ENCODE measurements around the gene GNG5.
A peak's percentile ranks its signal among the peaks of the same experiment; 100 is the strongest.
"Not testable (repeated sequence)": the region's sequence is repeated elsewhere in the genome, so short reads cannot be mapped to it uniquely, and the experiment has no call there.

Gene GNG5

DNA sequence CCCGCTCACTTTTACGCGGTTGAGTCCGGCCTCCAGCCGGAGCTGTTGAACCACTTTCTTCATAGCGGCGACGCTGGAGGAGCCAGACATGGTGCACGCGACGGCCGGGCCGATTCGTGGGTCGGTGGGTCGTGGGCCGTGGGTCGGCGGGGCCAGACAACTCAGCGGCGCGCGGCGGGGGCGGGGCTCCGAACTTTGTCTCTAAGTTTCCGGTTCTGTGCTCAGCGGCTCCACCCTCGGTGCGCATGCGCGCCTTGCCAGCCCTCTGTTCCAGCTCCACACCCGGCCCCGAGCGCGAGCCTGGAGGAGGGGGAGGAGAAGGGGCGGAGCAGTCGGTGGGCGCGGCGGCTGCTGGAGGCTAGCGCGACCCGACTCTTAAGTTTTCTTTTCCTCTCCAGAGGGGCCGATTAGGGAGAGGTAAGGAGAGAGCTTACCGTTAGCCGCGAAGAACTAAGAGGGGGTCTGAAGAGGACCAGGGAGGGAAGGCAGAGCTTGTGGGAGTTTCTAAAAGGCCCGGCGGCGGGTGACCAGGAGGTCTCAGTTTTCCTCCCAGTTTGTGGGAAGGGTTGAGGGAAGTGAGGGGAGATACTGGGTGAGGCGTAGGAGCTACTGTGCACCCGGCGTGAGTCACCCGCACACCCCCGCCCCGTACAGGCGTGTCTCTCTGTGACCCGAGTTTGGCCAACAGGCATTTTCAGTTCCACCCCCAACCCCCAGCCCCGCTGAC is at the start of gene GNG5, which contains the start of gene SPATA1:
GNG5 (minus strand) TSS at position 580 of the 727 bp plus-strand sequence; CDS start at position 90, 490 bp downstream.
SPATA1 (plus strand) TSS at position 385 of the 727 bp plus-strand sequence. CDS start 9,974 bp downstream, outside the sequence.
- Mint-ChIP-seq H3K27ac (ENCODE audit: low read depth) (peak within 1 kb of the TSS; percentile 96), H3K9me3 (no peaks in the 10 kb centered on the region), H3K36me3 (ENCODE audit: insufficient read depth) (peaks cover 27% of the 10 kb centered on the region), H3K27me3 (no peaks in the 10 kb centered on the region), H3K4me3 (peak within 1 kb of the TSS; percentile 97), H3K4me1 (peaks cover 40% of the 10 kb centered on the region)
- ATAC-seq (replicated peaks; ENCODE audit: extremely low read depth, poor library complexity, severe bottlenecking), result peak; percentile 89
- DNase-seq (ENCODE audit: low spot score in 2 of 2), result peak; percentile 89 to 93

DNA sequence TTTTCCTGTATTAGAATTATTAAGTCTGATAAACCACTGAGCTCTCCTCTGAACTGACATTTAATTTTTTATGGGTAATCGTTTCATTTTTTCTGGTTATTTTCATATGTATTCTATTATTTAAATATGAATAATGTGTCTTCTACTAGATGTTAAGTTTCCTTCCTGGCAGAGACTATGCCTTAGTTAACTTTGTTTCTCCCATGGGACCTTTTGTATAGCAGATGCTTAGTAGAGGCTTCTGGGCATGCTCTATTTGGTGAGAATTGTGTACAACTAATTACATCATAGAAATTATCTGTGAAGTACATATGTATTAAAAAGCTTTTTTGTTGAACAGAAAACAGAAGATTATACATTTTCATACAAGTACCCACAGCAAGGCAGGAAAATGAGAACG is 44.4 kb upstream of the GNG5 start:
- Mint-ChIP-seq H3K27me3 (no peaks in the 10 kb centered on the region), H3K27ac (ENCODE audit: low read depth) (no peak overlapping the region), H3K4me3 (no peak overlapping the region), H3K4me1 (no peaks in the 10 kb centered on the region), H3K36me3 (ENCODE audit: insufficient read depth) (peaks cover 5% of the 10 kb centered on the region), H3K9me3 (no peaks in the 10 kb centered on the region)
- ATAC-seq (replicated peaks; ENCODE audit: extremely low read depth, poor library complexity, severe bottlenecking) (no peak), DNase-seq (ENCODE audit: low spot score in 2 of 2) (no peak)

DNA sequence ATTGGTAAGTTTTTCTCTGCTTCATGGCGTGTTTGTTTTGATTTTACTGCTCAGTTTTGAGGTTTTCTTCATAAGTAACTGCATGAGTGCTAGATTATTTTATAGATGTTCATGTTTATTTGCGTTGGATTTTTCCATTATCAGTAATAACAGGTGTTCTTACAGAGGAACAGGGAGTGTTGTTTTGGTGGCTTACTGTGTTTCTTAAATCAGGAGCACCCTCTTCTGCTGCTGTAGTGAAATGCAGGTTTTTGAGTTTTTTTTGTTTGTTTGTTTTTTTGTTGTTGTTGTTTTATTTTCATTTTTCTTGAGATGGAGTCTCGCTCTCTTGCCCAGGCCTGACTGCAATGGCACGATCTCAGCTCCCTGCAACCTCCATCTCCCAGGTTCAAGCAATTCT is 35.3 kb upstream of the GNG5 start:
- Mint-ChIP-seq H3K4me1 (no peaks in the 10 kb centered on the region), H3K9me3 (no peaks in the 10 kb centered on the region), H3K4me3 (no peak overlapping the region), H3K27me3 (no peaks in the 10 kb centered on the region), H3K27ac (ENCODE audit: low read depth) (no peak overlapping the region), H3K36me3 (ENCODE audit: insufficient read depth) (peaks cover 4% of the 10 kb centered on the region)
- ATAC-seq (replicated peaks; ENCODE audit: extremely low read depth, poor library complexity, severe bottlenecking) (no peak), DNase-seq (ENCODE audit: low spot score in 2 of 2) (no peak)

DNA sequence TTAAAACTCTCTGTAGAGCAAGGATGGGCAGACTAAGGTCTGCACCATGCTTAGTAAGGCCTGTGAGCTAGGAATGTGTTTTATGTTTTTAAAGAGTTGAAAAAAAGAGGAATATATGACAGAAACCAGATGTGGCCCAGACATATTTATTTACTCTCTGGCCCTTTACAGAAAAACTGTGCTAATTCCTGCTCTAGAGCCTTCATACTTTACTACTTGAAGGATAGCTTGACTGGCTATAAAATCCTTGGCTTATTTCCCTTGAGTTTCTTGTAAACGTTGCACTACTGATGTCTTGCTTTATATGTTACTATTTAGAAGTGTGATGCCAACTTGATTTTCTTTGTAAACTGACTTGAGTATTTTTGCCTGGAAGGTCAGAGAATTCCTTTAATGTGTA is 34.4 kb upstream of the GNG5 start:
- ATAC-seq (replicated peaks; ENCODE audit: extremely low read depth, poor library complexity, severe bottlenecking) (no peak), DNase-seq (ENCODE audit: low spot score in 2 of 2) (no peak)
- Mint-ChIP-seq H3K27ac (ENCODE audit: low read depth) (no peak overlapping the region), H3K36me3 (ENCODE audit: insufficient read depth) (peaks cover 4% of the 10 kb centered on the region), H3K4me3 (no peak overlapping the region), H3K4me1 (no peaks in the 10 kb centered on the region), H3K9me3 (no peaks in the 10 kb centered on the region), H3K27me3 (no peaks in the 10 kb centered on the region)

DNA sequence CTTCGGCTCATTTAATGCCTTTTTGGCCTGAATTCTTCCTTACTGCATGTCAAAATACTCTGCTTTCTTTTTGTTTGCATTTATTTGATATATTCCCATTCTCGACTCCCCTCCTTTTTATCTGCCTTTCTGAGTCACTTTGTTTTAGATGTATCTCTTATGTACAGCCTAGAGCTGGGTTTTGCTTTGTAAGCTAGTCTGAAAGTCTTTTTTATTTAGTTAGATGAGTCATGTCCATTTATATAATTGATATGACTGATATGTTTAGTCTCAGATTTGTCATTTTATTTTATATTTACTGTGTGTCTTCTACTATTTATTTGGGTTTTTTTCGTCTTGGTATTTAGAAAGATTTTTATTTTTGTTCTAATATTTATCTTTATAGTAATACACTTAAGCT is 33.6 kb upstream of the GNG5 start:
- ATAC-seq (replicated peaks; ENCODE audit: extremely low read depth, poor library complexity, severe bottlenecking), result no peak
- no peak overlapping the region for H3K4me3 Mint-ChIP-seq

DNA sequence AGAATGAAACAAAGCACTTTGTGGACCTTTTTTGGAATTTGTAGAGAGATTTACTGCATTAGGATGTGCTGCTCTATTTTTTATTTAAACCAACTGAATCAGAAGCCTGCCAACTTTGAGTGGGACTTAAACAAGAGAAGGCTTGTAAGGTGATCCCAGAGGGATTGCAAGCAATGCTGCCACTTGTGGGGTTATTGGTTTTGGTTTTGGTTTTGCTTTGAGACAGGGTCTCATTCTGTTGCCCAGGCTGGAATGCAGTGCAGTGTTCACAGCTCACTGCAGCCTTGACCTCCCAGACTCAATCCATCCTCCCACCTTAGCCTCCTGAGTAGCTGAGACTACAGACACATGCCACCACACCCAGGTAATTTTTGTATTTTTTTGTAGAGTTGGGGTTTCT is 32.2 kb upstream of the GNG5 start:
- Mint-ChIP-seq H3K9me3 (no peaks in the 10 kb centered on the region), H3K27me3 (no peaks in the 10 kb centered on the region), H3K4me3 (no peak overlapping the region), H3K27ac (ENCODE audit: low read depth) (no peak overlapping the region), H3K4me1 (no peaks in the 10 kb centered on the region), H3K36me3 (ENCODE audit: insufficient read depth) (peaks cover 4% of the 10 kb centered on the region)
- ATAC-seq (replicated peaks; ENCODE audit: extremely low read depth, poor library complexity, severe bottlenecking) (no peak), DNase-seq (ENCODE audit: low spot score in 2 of 2) (no peak)

More for the DNA sequence above, 33.6 kb upstream of the GNG5 start:
- H3K36me3 Mint-ChIP-seq (ENCODE audit: insufficient read depth), result peaks cover 4% of the 10 kb centered on the region
- no peak for DNase-seq (ENCODE audit: low spot score in 2 of 2)
- H3K27me3 Mint-ChIP-seq, result no peaks in the 10 kb centered on the region
- no peaks in the 10 kb centered on the region for H3K9me3 Mint-ChIP-seq
- H3K27ac Mint-ChIP-seq (ENCODE audit: low read depth), result no peak overlapping the region
- no peaks in the 10 kb centered on the region for H3K4me1 Mint-ChIP-seq

DNA sequence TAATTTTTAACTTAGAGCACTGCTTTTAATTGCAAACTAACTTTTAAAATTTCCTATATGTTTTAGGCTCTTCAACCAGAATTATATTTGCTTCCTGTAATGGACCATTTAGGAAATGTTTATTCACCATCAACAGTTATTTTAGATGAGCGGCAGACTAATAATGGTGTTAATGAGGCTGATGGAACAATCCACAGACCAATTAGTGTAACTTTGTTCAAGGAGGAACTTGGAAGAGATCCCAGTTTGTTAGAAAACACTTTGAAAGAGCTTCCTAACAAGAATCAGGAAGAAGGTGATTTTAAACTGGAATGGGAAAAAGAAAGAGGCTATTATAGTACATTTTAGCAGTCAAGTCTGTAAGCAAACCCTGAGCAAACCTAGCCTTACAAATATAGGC is 19.4 kb upstream of the GNG5 start:
- H3K9me3 Mint-ChIP-seq, result no peaks in the 10 kb centered on the region
- DNase-seq (ENCODE audit: low spot score in 2 of 2) (no peak), ATAC-seq (replicated peaks; ENCODE audit: extremely low read depth, poor library complexity, severe bottlenecking) (no peak)
- H3K27ac Mint-ChIP-seq (ENCODE audit: low read depth), result no peak overlapping the region
- peaks cover 2% of the 10 kb centered on the region for H3K36me3 Mint-ChIP-seq (ENCODE audit: insufficient read depth)
- H3K4me1 Mint-ChIP-seq, result no peaks in the 10 kb centered on the region
- no peaks in the 10 kb centered on the region for H3K27me3 Mint-ChIP-seq
- no peak overlapping the region for H3K4me3 Mint-ChIP-seq

DNA sequence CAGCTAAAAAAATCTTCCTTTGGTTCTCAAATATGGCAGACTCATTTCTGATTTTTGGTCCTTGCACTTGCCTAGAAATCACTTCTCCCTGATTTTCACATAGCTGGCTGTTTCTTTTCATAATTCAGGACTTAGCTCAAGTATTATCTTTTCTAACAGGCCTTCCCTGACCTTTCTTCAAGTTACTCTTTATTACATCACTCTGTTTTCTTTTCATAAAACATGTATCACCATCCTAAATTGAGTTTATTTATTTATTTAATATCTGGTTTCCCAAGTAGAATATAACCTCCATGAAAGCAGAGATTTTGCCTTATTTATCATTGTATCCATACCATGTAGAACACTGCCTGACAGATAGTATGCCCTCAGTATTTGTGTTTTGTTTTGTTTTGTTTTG is 18.2 kb upstream of the GNG5 start:
- ATAC-seq (replicated peaks; ENCODE audit: extremely low read depth, poor library complexity, severe bottlenecking) (no peak), DNase-seq (ENCODE audit: low spot score in 2 of 2) (no peak)
- Mint-ChIP-seq H3K4me1 (no peaks in the 10 kb centered on the region), H3K36me3 (ENCODE audit: insufficient read depth) (no peaks in the 10 kb centered on the region), H3K4me3 (no peak overlapping the region), H3K27ac (ENCODE audit: low read depth) (no peak overlapping the region), H3K9me3 (no peaks in the 10 kb centered on the region), H3K27me3 (no peaks in the 10 kb centered on the region)

DNA sequence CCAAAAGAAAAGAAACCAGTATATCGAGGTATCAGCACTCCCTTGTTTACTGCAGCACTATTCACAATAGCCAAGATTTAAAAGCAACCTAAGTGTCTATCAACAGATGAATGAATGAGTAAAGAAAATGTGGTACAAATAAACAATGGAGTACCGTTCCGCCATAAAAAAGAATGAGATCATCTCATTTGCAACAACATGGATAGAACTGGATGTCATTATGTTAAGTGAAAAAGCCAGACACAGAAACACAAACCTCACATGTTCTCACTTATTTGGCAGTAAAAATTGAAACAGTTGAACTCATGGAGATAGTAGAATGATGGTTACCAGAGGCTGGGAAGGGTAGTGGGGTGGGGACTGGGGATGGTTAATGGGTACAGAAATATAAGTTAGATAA is 4.3 kb upstream of the GNG5 start:
- H3K9me3 Mint-ChIP-seq, result no peaks in the 10 kb centered on the region
- H3K4me3 Mint-ChIP-seq, result no peak overlapping the region
- peaks cover 6% of the 10 kb centered on the region for H3K4me1 Mint-ChIP-seq
- H3K36me3 Mint-ChIP-seq (ENCODE audit: insufficient read depth), result peaks cover 10% of the 10 kb centered on the region
- H3K27me3 Mint-ChIP-seq, result no peaks in the 10 kb centered on the region
- no peak for ATAC-seq (replicated peaks; ENCODE audit: extremely low read depth, poor library complexity, severe bottlenecking)
- H3K27ac Mint-ChIP-seq (ENCODE audit: low read depth), result no peak overlapping the region
- DNase-seq (ENCODE audit: low spot score in 2 of 2), result no peak

DNA sequence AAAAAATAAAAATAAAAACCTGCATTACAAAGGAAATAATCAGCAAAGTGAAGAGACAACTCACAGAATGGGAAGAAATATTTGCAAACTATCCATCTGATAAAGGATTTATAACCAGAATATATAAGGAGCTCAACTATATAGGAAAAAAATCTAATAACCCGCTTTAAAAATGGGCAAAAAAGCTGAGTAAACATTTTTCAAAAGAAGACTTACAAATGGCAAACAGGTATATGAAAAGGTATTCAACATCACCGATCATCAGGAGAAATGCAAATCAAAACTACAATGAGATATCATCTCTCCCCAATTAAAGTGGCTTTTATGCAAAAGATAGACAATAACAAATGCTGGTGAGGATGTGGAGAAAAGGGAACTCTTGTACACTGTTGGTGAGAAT is 3.8 kb upstream of the GNG5 start:
- no peak for DNase-seq (ENCODE audit: low spot score in 2 of 2)
- peaks cover 10% of the 10 kb centered on the region for H3K4me1 Mint-ChIP-seq
- H3K27me3 Mint-ChIP-seq, result no peaks in the 10 kb centered on the region
- peaks cover 14% of the 10 kb centered on the region for H3K36me3 Mint-ChIP-seq (ENCODE audit: insufficient read depth)
- H3K4me3 Mint-ChIP-seq, result no peak overlapping the region
- ATAC-seq (replicated peaks; ENCODE audit: extremely low read depth, poor library complexity, severe bottlenecking), result no peak
- H3K9me3 Mint-ChIP-seq, result no peaks in the 10 kb centered on the region
- H3K27ac Mint-ChIP-seq (ENCODE audit: low read depth), result no peak overlapping the region

DNA sequence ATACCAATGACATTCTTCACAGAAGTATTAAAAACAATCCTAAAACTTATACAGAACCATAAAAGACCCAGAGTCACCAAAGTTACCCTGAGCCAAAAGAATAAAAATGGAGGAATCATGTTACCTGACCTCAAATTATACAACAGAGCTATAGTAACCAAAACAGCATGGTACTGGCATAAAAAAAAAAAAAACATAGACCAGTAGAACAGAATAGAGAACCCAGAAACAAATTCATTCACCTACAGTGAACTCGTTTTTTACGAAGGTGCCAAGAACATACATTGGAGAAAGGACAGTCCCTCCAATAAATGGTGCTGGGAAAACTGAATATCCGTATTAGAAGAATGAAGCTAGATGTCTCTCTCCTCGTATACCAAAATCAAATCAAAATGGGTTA is 2.6 kb upstream of the GNG5 start:
- Mint-ChIP-seq H3K9me3 (no peaks in the 10 kb centered on the region), H3K36me3 (ENCODE audit: insufficient read depth) (peaks cover 18% of the 10 kb centered on the region), H3K4me3 (no peak overlapping the region), H3K4me1 (peaks cover 22% of the 10 kb centered on the region), H3K27ac (ENCODE audit: low read depth) (no peak overlapping the region), H3K27me3 (no peaks in the 10 kb centered on the region)
- no peak for ATAC-seq (replicated peaks; ENCODE audit: extremely low read depth, poor library complexity, severe bottlenecking)
- no peak for DNase-seq (ENCODE audit: low spot score in 2 of 2)

DNA sequence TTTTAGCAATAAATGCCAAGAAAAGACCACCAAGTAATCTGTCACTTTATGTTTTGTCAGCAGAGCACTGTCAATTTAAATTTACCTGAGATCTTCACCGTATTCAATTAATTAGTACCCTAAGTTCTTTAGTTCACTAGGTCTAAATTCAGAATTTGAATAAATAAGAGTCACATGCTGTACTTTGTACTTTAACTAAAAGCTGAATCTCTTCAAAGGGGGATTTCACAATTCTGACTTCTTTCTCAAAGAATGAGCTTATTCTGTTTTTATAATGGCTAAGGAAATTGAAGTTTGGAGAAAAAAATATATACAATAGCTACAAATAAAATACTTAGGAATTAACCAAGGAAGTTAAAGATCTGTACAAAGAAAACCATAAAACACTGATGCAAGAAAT is 2.1 kb upstream of the GNG5 start:
- Mint-ChIP-seq H3K9me3 (no peaks in the 10 kb centered on the region), H3K27me3 (no peaks in the 10 kb centered on the region), H3K4me1 (peaks cover 27% of the 10 kb centered on the region), H3K36me3 (ENCODE audit: insufficient read depth) (peaks cover 20% of the 10 kb centered on the region), H3K4me3 (no peak overlapping the region), H3K27ac (ENCODE audit: low read depth) (no peak overlapping the region)
- ATAC-seq (replicated peaks; ENCODE audit: extremely low read depth, poor library complexity, severe bottlenecking) (no peak), DNase-seq (ENCODE audit: low spot score in 2 of 2) (no peak)

DNA sequence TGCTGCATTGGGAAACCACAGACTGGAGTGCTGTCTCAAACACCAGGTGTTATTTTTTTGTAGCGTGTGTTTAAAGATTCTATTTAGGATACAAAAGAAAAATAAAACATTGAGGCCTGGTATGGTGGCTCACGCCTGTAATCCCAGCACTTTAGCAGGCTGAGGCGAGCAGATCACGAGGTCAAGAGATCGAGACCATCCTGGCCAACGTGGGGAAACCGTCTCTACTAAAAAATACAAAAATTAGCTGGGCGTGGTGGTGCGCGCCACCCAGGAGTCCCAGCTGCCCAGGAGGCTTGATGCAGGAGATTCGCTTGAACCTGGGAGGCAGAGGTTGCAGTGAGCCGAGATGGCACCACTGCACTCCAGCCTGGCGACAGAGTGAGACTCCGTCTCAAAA is 1.5 kb upstream of the GNG5 start:
- not testable (repeated sequence) for DNase-seq (ENCODE audit: low spot score in 2 of 2); H3K9me3 Mint-ChIP-seq; H3K4me3 Mint-ChIP-seq; H3K27me3 Mint-ChIP-seq; H3K27ac Mint-ChIP-seq (ENCODE audit: low read depth); ATAC-seq (replicated peaks; ENCODE audit: extremely low read depth, poor library complexity, severe bottlenecking)
- Mint-ChIP-seq H3K4me1 (peaks cover 33% of the 10 kb centered on the region), H3K36me3 (ENCODE audit: insufficient read depth) (peaks cover 22% of the 10 kb centered on the region)

Data from central memory CD8-positive, alpha-beta T cell (primary cell).